HFFc6 (cell line): ENCODE measurements around the gene RAD51B. TPM values are rescaled to one million over a fixed set of nuclear protein-coding genes. Genes with fewer than 3 reads are reported as not detected.

Experiments used
- DNase-seq: peaks from one replicate; pipeline ENCODE4 v3.0.0-alpha.2; 2018
- H3K27ac Mint-ChIP-seq: 2 replicates; pipeline ENCODE4 v1.8.0; 2020; ENCODE audit warnings: mild to moderate bottlenecking, mixed read lengths
- H3K27me3 Mint-ChIP-seq: 2 replicates; pipeline ENCODE4 v1.8.0; 2021; ENCODE audit warnings: mild to moderate bottlenecking, moderate library complexity, mixed read lengths; ENCODE audit not compliant: insufficient read depth
- H3K36me3 Mint-ChIP-seq: 2 replicates; pipeline ENCODE4 v1.8.0; 2021; ENCODE audit warnings: low read depth, mixed read lengths
- H3K4me1 Mint-ChIP-seq: 2 replicates; pipeline ENCODE4 v1.8.0; 2020; ENCODE audit warnings: low read depth, mixed read lengths
- H3K4me3 Mint-ChIP-seq: 2 replicates; pipeline ENCODE4 v1.8.0; 2020; ENCODE audit warnings: mild to moderate bottlenecking, moderate library complexity, mixed read lengths
- H3K9me3 Mint-ChIP-seq: 2 replicates; pipeline ENCODE4 v1.8.0; 2020; ENCODE audit warnings: mild to moderate bottlenecking, mixed read lengths
- total RNA-seq, 6 experiments: library from RNA; stranded (reverse); fragmentation: NEBNext Ultra II Directional; extraction: Animal tissue kit (Norgen Biotek cat#: 25700); gene quantifications; 2 replicates in 1 of 6; 3 replicates in 5 of 6; pipeline ENCODE4 v1.2.3, GENCODE V29; 2021
- TF ChIP-seq, protein P1 (sequence below): fragments of 200-600 bp; sonication (generic); IDR thresholded peaks from 2 replicates; pipeline ENCODE4 v1.5.0; 2021; ENCODE audit warnings: antibody characterized with exemption, mild to moderate bottlenecking

Gene RAD51B
- total RNA-seq, 6 experiments from 2014 or later, result 7.1 to 12.4 (median 9.6) TPM

DNA sequence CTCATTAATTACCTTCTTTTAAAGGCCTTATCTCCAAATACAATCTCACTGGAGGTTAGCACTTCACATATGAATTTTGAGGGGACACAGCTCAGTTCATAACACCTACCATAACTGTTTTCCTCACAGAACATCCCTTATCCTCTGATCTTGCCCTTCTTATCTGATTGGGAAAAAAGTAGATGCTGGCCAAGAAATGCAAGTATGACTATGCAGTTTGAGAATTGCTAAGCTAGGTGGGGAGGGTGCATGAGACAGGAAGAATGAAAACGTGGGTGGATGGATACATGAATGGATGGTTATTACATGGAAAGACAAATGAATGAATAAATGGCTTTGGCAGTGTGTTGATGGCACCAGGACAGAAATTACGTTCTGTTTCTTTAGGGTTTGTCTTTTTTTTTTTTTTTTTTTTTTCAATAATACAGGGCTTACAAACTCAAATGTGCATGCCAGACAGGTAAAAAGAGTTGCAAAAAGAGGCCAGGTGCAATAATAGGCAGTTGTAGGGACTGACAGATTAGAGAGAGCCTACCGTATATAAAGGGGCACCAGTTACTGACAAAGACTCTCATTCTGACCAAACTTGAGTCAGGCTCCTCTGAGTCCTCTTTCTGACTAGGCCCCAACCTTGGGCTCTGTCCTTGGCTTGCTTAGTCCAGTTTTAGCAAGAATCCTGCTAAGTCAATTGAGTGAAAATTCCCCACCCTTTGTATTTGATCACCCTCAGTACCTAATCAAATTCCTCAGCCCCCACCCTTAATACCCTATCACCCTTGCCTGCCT is 668.4 kb downstream of the RAD51B start:
- peak; percentile 76 for DNase-seq
- Mint-ChIP-seq H3K9me3 (no peaks in the 10 kb centered on the region), H3K36me3 (no peaks in the 10 kb centered on the region), H3K4me1 (peaks cover 55% of the 10 kb centered on the region), H3K4me3 (no peak overlapping the region), H3K27ac (peak overlapping the region; percentile 81), H3K27me3 (no peaks in the 10 kb centered on the region; the same call in 1 of the 2 replicates)
- TF ChIP-seq, protein P1, sequence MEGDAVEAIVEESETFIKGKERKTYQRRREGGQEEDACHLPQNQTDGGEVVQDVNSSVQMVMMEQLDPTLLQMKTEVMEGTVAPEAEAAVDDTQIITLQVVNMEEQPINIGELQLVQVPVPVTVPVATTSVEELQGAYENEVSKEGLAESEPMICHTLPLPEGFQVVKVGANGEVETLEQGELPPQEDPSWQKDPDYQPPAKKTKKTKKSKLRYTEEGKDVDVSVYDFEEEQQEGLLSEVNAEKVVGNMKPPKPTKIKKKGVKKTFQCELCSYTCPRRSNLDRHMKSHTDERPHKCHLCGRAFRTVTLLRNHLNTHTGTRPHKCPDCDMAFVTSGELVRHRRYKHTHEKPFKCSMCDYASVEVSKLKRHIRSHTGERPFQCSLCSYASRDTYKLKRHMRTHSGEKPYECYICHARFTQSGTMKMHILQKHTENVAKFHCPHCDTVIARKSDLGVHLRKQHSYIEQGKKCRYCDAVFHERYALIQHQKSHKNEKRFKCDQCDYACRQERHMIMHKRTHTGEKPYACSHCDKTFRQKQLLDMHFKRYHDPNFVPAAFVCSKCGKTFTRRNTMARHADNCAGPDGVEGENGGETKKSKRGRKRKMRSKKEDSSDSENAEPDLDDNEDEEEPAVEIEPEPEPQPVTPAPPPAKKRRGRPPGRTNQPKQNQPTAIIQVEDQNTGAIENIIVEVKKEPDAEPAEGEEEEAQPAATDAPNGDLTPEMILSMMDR, result no peak

DNA sequence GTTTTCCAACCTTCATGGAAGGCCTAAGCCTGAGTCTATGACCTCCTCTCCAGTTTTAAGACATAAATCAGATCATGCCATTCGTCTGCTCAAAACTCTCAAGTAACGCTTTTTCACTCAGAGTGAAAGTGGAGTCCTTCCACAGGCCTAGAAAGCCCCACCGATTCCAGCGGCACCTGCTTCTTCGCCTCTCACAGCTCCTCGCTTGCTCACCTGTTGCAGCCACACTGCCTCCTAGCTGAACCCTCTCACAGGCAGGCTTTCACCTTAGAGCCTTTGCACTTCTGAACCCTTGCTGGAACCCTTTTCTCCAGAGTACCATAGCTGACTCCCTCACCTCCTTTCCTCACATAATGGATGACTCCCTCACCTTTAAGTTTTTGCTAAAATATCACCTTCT is 672.2 kb downstream of the RAD51B start:
- H3K27ac Mint-ChIP-seq, result no peak overlapping the region
- peaks cover 30% of the 10 kb centered on the region for H3K4me1 Mint-ChIP-seq
- H3K4me3 Mint-ChIP-seq, result no peak overlapping the region

DNA sequence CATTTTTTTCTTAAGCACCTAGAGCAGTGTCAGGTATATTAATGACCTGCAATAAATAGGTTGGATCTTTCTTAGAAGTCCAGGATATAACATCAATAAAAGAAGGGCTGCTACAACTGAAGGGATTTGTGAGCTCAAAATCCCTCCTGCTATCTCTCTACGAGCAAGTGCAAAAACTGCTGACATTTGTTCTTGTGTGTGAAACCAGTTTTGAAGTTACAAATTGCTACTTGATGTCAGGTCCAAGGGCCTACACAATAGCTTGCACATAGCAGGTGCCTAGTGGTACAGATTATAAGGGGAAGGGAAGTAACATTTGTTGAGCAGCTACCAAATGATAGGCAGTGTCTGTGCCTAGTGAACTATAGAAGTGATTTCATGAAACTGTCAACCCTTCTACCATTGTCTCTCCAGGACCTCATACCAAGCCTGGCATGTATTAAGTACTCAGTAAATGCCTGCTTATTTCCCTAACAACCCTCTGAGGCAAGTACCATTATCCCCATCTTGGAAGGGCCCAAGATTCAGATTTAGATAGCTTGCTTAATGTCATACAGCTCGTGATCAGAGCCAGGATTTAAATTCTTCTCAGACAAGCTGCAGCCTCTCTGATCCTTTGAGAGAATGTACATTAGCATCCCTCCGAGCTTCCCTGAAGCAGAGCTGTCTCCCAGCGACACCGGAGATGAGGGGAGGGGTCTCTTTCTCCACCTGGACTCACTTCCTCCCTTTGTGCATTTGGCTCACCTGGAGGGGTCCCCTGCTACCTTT is 673.0 kb downstream of the RAD51B start:
- Mint-ChIP-seq H3K9me3 (no peaks in the 10 kb centered on the region), H3K36me3 (no peaks in the 10 kb centered on the region), H3K4me3 (no peak overlapping the region), H3K27ac (no peak overlapping the region), H3K4me1 (peaks cover 22% of the 10 kb centered on the region), H3K27me3 (no peaks in the 10 kb centered on the region; the same call in 1 of the 2 replicates)
- TF ChIP-seq, protein P1, result no peak
- DNase-seq, result no peak

More for the DNA sequence above, 672.2 kb downstream of the RAD51B start:
- no peaks in the 10 kb centered on the region for H3K9me3 Mint-ChIP-seq
- DNase-seq, result no peak
- H3K27me3 Mint-ChIP-seq, result no peaks in the 10 kb centered on the region; the same call in 1 of the 2 replicates
- TF ChIP-seq, protein P1, result no peak
- no peaks in the 10 kb centered on the region for H3K36me3 Mint-ChIP-seq

DNA sequence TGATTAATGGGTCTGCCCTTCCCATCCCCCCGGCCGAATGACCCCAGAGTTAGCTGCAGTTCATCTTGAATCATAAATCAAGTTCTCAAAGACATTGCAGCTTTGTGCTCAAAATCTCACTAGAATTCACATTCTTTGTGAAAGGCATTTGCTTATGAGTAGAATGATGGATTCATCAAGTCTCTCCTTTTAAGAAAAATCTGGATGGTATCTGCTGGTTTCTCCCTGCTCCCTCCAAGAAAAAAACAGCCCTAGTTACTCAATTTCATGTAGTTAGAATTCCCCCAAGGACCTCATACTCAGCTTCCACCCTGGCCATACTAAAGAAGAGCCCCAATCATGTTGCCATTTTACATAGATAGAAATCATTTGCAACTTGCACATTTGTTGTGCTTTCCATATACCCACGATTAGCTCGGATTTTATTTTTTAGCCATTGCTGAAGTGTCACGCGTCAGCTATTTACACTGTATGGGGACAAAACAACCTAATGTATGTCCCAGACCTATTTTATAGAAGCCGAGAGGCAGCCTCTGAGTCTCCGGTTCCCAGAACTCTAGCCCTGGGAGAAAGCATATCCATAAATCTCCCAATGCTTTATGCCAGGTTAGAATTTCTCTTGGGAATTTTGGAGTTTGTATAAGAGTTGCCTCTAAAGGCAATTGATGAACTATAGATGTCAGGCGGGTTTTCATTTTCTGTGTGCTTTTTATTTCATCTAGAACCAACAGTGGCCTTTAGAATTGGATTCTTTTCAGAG is 673.8 kb downstream of the RAD51B start:
- Mint-ChIP-seq H3K4me3 (no peak overlapping the region), H3K9me3 (no peaks in the 10 kb centered on the region), H3K27ac (no peak overlapping the region), H3K4me1 (peaks cover 15% of the 10 kb centered on the region), H3K27me3 (no peaks in the 10 kb centered on the region; the same call in 1 of the 2 replicates), H3K36me3 (no peaks in the 10 kb centered on the region)
- DNase-seq, result no peak
- TF ChIP-seq, protein P1, result no peak
